Liver (tissue), 3 donors: ENCODE data around the gene MRC2.

Experiments
- ATF3 ChIP-seq: IDR thresholded peaks from 2 replicates; pipeline ENCODE4 v1.6.1; 2016; ENCODE audit warnings: antibody characterized with exemption
- CTCF ChIP-seq: fragments of 150-350 bp; IDR thresholded peaks from 2 replicates; pipeline ENCODE4 v1.5.1; 2017; ENCODE audit warnings: improper control_type of control experiment, low read depth, low read length; ENCODE audit not compliant: missing input control
- EGR1 ChIP-seq, 2 donors: IDR thresholded peaks; 2 replicates each; pipeline ENCODE4 v1.6.1; 2016 to 2018; ENCODE audit warnings: antibody characterized with exemption in 2 of 2, low read depth in 2 of 2
- FOXA1 ChIP-seq: IDR thresholded peaks from 2 replicates; pipeline ENCODE4 v1.6.1; 2016; ENCODE audit warnings: antibody characterized with exemption
- GABPA ChIP-seq, 2 donors: IDR thresholded peaks in 1 of 2; conservative IDR thresholded peaks in 1 of 2; 2 replicates each; pipeline ENCODE4 v1.6.1; 2016; ENCODE audit warnings: antibody characterized with exemption in 2 of 2, mild to moderate bottlenecking in 1 of 2, moderate library complexity in 1 of 2
- JUND ChIP-seq, 2 donors: IDR thresholded peaks; 2 replicates each; pipeline ENCODE4 v1.6.1; 2016; ENCODE audit warnings: antibody characterized with exemption in 2 of 2
- MAX ChIP-seq: IDR thresholded peaks from 2 replicates; pipeline ENCODE4 v1.6.1; 2016; ENCODE audit warnings: antibody characterized with exemption
- RAD21 ChIP-seq, 2 donors: IDR thresholded peaks; 2 replicates each; pipeline ENCODE4 v1.6.1; 2016; ENCODE audit warnings: antibody characterized with exemption in 2 of 2, mild to moderate bottlenecking in 2 of 2
- REST ChIP-seq: IDR thresholded peaks from 2 replicates; pipeline ENCODE4 v1.6.1; 2016; ENCODE audit warnings: antibody characterized with exemption, mild to moderate bottlenecking
- RXRA ChIP-seq, 2 donors: IDR thresholded peaks; 2 replicates each; pipeline ENCODE4 v1.6.1; 2017 to 2018; ENCODE audit warnings: antibody characterized with exemption in 2 of 2, mild to moderate bottlenecking in 1 of 2
- SP1 ChIP-seq: IDR thresholded peaks from 2 replicates; pipeline ENCODE4 v1.6.1; 2018; ENCODE audit warnings: antibody characterized with exemption, mild to moderate bottlenecking
- TAF1 ChIP-seq: conservative IDR thresholded peaks from 2 replicates; pipeline ENCODE4 v1.6.1; 2016; ENCODE audit warnings: antibody characterized with exemption, mild to moderate bottlenecking
- YY1 ChIP-seq: IDR thresholded peaks from 2 replicates; pipeline ENCODE4 v1.6.1; 2016; ENCODE audit warnings: antibody characterized with exemption, mild to moderate bottlenecking
- ZBTB33 ChIP-seq: IDR thresholded peaks from 2 replicates; pipeline ENCODE4 v1.6.1; 2016; ENCODE audit warnings: antibody characterized with exemption
- donor health status: healthy.
- donor health status: healthy.

GRCh38 chr17:62713086-62713881 is 85.8 kb downstream of the MRC2 start:
- TF ChIP-seq ZBTB33: no peak
- no peak for TF ChIP-seq CTCF
- no peak for TF ChIP-seq ATF3
- no peak for TF ChIP-seq REST
- no peak for TF ChIP-seq RXRA (IDR thresholded peaks at IDR 0.05)
- no peak for TF ChIP-seq FOXA1
- no peak for TF ChIP-seq EGR1 (IDR thresholded peaks at IDR 0.05; ENCODE audit: low read depth in 2 of 2)
- TF ChIP-seq MAX: no peak
- TF ChIP-seq GABPA (IDR thresholded peaks at IDR 0.05 in 1 of 2, conservative IDR thresholded peaks at IDR 0.05 in 1 of 2): no peak
- TF ChIP-seq YY1: no peak
- TF ChIP-seq SP1: no peak
- TF ChIP-seq TAF1: no peak
- TF ChIP-seq JUND (IDR thresholded peaks at IDR 0.05): no peak
- no peak for TF ChIP-seq RAD21 (IDR thresholded peaks at IDR 0.05)
